Measurements from ENCODE around the gene CYGB. TPM values are rescaled to one million over a fixed set of nuclear protein-coding genes. Genes with fewer than 3 reads are reported as not detected.

The CYGB gene
- total RNA-seq, 1 donor from 2014 or later, result 9.1 TPM

DNA sequence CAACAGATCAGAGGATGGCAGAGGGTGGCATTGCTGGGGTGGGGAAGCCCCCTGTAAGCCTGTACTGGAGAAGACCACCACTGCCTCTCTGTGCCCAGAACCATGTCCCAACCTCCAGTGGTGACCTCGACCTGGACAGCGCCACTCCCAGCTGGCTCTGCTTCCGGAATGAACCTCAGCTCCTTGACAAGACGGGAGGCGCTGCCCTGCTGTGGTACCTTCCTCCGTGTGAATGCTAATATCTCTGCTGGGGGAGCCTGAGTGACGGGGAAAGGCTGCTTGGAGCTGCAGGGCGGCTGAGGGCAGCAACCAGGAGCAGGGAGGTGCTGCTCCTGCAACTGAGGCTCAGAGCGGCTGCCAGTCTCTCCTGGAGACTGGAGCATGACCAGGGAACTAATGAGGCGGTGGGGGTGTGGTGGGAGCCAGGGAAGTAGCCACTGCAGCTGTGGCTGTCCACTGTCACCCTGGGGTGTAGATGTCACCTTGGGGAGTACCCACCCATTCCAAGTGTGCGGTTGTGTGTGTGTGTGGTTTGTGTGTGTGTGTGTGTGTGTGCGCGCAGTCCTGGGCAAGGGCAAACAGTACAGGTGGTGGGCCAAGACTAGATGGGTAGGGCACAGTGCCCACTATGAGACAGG is 8.5 kb upstream of the CYGB start:
- Mint-ChIP-seq H3K27ac (ENCODE audit: unreplicated experiment) (no peak overlapping the region), H3K4me1 (ENCODE audit: unreplicated experiment) (peaks cover 21% of the 10 kb centered on the region), H3K27me3 (ENCODE audit: unreplicated experiment) (no peaks in the 10 kb centered on the region), H3K36me3 (ENCODE audit: unreplicated experiment) (peaks cover 2% of the 10 kb centered on the region), H3K4me3 (ENCODE audit: unreplicated experiment) (no peak overlapping the region), H3K9me3 (ENCODE audit: unreplicated experiment) (no peaks in the 10 kb centered on the region)
- TF ChIP-seq, protein P1, sequence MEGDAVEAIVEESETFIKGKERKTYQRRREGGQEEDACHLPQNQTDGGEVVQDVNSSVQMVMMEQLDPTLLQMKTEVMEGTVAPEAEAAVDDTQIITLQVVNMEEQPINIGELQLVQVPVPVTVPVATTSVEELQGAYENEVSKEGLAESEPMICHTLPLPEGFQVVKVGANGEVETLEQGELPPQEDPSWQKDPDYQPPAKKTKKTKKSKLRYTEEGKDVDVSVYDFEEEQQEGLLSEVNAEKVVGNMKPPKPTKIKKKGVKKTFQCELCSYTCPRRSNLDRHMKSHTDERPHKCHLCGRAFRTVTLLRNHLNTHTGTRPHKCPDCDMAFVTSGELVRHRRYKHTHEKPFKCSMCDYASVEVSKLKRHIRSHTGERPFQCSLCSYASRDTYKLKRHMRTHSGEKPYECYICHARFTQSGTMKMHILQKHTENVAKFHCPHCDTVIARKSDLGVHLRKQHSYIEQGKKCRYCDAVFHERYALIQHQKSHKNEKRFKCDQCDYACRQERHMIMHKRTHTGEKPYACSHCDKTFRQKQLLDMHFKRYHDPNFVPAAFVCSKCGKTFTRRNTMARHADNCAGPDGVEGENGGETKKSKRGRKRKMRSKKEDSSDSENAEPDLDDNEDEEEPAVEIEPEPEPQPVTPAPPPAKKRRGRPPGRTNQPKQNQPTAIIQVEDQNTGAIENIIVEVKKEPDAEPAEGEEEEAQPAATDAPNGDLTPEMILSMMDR (IDR thresholded peaks at IDR 0.05), result no peak
- DNase-seq (ENCODE audit: extremely low spot score, unreplicated experiment), result no peak

DNA sequence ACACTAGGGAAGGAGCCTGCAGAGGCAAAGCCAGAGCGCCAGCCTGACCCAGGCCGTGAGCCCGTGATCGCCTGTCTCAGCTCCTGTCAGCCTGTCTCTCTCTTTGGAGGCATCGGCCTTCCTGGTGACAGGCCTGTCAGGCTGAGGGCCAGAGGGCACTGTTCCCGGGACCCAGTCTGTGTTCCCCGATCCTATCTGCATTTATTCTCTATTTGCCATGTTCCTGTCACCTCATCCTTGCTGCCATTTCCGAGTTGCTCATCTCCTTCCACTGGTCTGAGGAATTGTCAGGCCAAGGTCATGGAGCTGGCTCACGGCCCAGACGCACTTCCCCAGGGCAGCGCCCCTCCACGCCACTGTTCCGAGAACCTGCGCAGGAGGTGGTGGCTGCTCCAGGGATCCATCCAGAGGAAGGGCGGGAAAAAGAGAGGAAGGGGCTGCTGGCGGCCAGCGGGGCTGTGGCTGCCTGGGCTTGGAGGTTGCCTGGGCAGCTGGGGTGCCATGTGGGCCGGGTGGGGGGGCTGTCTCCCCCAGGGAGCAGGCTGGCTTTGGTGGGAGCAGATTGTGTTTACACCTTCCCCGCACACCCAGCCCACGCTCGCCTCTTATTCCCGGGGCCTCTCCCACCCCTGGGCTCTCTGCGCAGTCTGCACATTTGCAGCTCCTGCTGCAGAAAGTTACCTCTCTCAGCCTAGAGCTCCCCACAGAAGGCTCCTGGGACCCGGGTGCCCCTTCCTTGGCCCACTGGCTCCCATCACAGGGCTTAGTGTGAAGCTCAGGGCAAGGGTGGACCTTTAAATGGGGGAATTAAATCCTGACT is 7.2 kb upstream of the CYGB start:
- peak overlapping the region; percentile 55 for H3K27ac Mint-ChIP-seq (ENCODE audit: unreplicated experiment)
- no peak for DNase-seq (ENCODE audit: extremely low spot score, unreplicated experiment)
- H3K4me1 Mint-ChIP-seq (ENCODE audit: unreplicated experiment), result peaks cover 25% of the 10 kb centered on the region
- H3K27me3 Mint-ChIP-seq (ENCODE audit: unreplicated experiment), result no peaks in the 10 kb centered on the region
- TF ChIP-seq, protein P1 (IDR thresholded peaks at IDR 0.05), result no peak
- no peaks in the 10 kb centered on the region for H3K36me3 Mint-ChIP-seq (ENCODE audit: unreplicated experiment)
- H3K4me3 Mint-ChIP-seq (ENCODE audit: unreplicated experiment), result no peak overlapping the region
- no peaks in the 10 kb centered on the region for H3K9me3 Mint-ChIP-seq (ENCODE audit: unreplicated experiment)

DNA sequence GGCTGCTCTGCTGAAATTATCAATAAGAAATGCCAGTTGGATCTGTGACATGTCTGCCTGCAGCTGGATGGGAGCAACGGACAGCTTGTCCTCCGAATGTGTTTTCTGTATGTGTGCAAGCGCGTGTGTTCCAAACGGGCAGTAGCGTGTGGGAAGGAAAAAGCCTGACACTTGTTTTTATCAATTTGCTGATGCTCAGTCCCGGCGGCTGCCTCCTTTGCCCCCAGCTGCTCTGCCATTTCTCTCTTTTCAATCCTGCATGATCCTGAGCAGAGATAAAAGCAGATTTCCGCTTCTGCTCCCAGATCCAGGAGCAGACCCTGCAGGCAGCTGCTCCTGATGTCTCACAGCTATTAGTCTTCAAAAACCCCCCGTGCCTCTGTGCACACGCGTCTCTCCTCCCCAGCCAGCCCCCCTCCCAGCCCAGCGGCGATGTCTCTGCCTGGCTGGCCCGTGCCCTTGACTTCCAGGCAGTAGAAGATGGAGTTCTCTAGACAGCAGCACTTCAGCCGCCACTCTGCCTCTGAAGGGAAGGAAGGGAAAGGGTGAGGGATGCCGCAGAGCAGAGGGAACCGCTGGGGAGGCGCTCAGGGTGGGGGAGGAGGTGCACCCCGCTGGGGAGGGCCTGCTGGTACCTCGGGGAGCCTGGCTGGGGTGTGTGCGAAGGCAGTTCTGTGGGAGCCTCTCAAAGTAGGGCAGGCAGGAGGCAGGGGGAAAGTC is 6.5 kb upstream of the CYGB start:
- H3K27me3 Mint-ChIP-seq (ENCODE audit: unreplicated experiment), result no peaks in the 10 kb centered on the region
- no peaks in the 10 kb centered on the region for H3K9me3 Mint-ChIP-seq (ENCODE audit: unreplicated experiment)
- no peak for DNase-seq (ENCODE audit: extremely low spot score, unreplicated experiment)
- H3K27ac Mint-ChIP-seq (ENCODE audit: unreplicated experiment), result peak overlapping the region; percentile 55
- H3K4me1 Mint-ChIP-seq (ENCODE audit: unreplicated experiment), result peaks cover 25% of the 10 kb centered on the region
- TF ChIP-seq, protein P1 (IDR thresholded peaks at IDR 0.05), result no peak
- H3K4me3 Mint-ChIP-seq (ENCODE audit: unreplicated experiment), result peak overlapping the region; percentile 17
- H3K36me3 Mint-ChIP-seq (ENCODE audit: unreplicated experiment), result no peaks in the 10 kb centered on the region

DNA sequence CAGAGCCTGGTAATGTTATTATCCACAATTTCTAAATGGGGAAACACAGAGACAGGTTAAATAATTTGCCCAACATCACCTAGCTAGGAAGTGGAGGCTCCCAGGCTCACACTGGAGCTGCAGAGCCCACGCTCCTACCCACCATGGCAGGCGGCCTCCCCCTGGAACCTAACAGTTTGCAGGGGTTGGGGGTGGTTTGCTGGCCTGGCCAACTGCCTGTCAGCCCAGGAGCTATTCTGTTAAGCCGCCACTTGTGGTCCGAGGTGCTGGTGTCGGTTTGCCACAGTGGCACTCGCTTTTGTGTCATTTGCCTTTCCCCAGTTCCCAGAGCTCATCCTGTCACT is 5.9 kb upstream of the CYGB start:
- Mint-ChIP-seq H3K4me3 (ENCODE audit: unreplicated experiment) (no peak overlapping the region), H3K9me3 (ENCODE audit: unreplicated experiment) (no peaks in the 10 kb centered on the region), H3K27ac (ENCODE audit: unreplicated experiment) (no peak overlapping the region), H3K27me3 (ENCODE audit: unreplicated experiment) (no peaks in the 10 kb centered on the region), H3K4me1 (ENCODE audit: unreplicated experiment) (peaks cover 30% of the 10 kb centered on the region), H3K36me3 (ENCODE audit: unreplicated experiment) (no peaks in the 10 kb centered on the region)
- DNase-seq (ENCODE audit: extremely low spot score, unreplicated experiment), result no peak
- TF ChIP-seq, protein P1 (IDR thresholded peaks at IDR 0.05), result no peak

DNA sequence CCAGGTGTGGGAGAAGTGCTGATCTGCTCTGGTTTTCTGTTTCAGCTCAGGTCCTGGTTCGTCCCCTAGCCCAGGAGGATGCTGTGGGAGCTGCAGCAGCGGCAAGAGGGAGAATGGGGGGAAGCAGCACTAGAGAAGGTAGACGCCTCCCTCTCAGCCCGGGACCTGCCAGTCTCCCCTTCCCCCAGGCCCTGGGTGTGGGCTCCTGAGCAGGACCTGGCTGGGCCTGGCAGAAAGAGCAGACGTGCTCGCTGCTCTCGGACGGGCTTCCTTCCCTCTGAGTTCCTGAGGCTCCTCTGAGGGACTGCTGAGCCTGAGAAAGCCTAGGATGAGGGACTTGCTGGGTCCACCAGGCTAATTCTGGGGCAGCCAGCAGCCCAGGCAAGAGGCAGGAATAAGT is 5.5 kb upstream of the CYGB start:
- Mint-ChIP-seq H3K4me1 (ENCODE audit: unreplicated experiment) (peaks cover 30% of the 10 kb centered on the region), H3K36me3 (ENCODE audit: unreplicated experiment) (no peaks in the 10 kb centered on the region), H3K9me3 (ENCODE audit: unreplicated experiment) (no peaks in the 10 kb centered on the region), H3K4me3 (ENCODE audit: unreplicated experiment) (no peak overlapping the region), H3K27me3 (ENCODE audit: unreplicated experiment) (no peaks in the 10 kb centered on the region), H3K27ac (ENCODE audit: unreplicated experiment) (no peak overlapping the region)
- TF ChIP-seq, protein P1 (IDR thresholded peaks at IDR 0.05), result no peak
- DNase-seq (ENCODE audit: extremely low spot score, unreplicated experiment), result no peak

Data from osteocyte (in vitro differentiated cells).